Eye (tissue), 1 donor: ENCODE data around the gene GATA5.

Experiments used
- DNase-seq: peaks from one replicate; pipeline ENCODE4 v3.0.0-alpha.2; 2015

Gene GATA5

GRCh38 chr20:62487118-62487517, 11.3 kb upstream of the GATA5 start:
- no peak for DNase-seq

- no peak for DNase-seq
Observed at GRCh38 chr20:62486484-62486883, 10.7 kb upstream of the GATA5 start.

GRCh38 chr20:62485701-62486089, 9.9 kb upstream of the GATA5 start:
- no peak for DNase-seq

- DNase-seq, result peak; percentile 73
Observed at GRCh38 chr20:62485062-62485700, 9.4 kb upstream of the GATA5 start.

GRCh38 chr20:62484478-62484877, 8.7 kb upstream of the GATA5 start:
- no peak for DNase-seq

- DNase-seq, result no peak
Observed at GRCh38 chr20:62483613-62484458, 8.0 kb upstream of the GATA5 start.

GRCh38 chr20:62482974-62483373, 7.2 kb upstream of the GATA5 start:
- no peak for DNase-seq

- no peak for DNase-seq
Observed at GRCh38 chr20:62482146-62482809, 6.5 kb upstream of the GATA5 start.

GRCh38 chr20:62481425-62482145, 5.8 kb upstream of the GATA5 start:
- peak; percentile 73 for DNase-seq

GRCh38 chr20:62480318-62480717, 4.5 kb upstream of the GATA5 start:
- no peak for DNase-seq

- DNase-seq, result no peak
Observed at GRCh38 chr20:62479656-62480055, 3.9 kb upstream of the GATA5 start.

- DNase-seq, result no peak
Observed at GRCh38 chr20:62479156-62479555, 3.4 kb upstream of the GATA5 start.

GRCh38 chr20:62477669-62478455, 2.1 kb upstream of the GATA5 start:
- DNase-seq, result no peak

- peak; percentile 68 for DNase-seq
Observed at GRCh38 chr20:62476056-62476838, 452 bp upstream of the GATA5 start.

- DNase-seq, result peak; percentile 53
Observed at GRCh38 chr20:62475027-62475771, 596 bp downstream of the GATA5 start.

GRCh38 chr20:62474604-62475026, 1.2 kb downstream of the GATA5 start:
- peak; percentile 58 for DNase-seq

GRCh38 chr20:62473717-62474603, 1.8 kb downstream of the GATA5 start:
- peak; percentile 47 for DNase-seq

GRCh38 chr20:62472941-62473585, 2.7 kb downstream of the GATA5 start:
- no peak for DNase-seq
